Activated gamma-delta T cell (primary cell): ENCODE measurements around the gene FANCC.

Source experiments
- DNase-seq: peaks from one replicate; lab custom pipeline; 2025; lab: John Stamatoyannopoulos, UW

Gene FANCC

DNA sequence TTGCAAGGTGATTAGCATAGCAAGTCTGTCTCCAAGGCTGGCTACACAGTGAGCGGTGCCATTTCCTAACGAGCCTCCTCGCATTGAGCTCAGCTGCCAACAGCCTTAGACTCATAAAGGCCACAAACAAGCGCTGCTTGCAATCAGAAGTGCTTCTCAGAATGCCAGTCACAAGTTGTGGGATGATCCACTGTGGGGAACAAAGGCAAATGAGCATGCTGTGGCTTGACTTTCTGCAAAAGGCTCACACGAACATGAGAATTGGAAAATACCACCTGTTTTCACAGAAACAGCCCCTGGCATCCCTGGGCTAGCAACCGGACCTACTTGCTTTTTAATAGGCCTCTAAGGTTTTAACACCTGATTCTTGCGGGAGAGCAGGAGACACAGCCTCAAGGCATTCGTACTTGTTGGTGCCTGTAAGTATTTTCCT, 215.5 kb downstream of the FANCC start:
- DNase-seq, result no peak

DNA sequence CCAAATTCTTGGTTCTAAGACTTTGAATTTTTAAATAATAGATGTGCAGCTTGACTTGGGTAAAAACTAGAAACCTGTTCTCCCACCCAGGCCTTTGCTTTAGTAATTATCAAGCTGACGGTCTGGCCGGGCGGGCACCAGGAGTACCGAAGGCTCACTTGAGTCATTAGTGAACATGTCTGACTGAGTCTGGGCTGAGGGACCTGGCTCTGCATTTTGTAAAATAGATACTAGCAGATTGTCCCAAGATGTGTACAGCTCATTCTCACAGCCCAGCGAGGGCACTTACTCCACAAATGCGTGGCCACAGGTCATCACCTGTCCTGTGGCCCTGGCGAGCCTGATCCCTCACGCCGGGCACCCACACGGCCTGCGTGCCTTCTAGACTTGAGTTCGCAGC, 216.2 kb downstream of the FANCC start:
- no peak for DNase-seq

DNA sequence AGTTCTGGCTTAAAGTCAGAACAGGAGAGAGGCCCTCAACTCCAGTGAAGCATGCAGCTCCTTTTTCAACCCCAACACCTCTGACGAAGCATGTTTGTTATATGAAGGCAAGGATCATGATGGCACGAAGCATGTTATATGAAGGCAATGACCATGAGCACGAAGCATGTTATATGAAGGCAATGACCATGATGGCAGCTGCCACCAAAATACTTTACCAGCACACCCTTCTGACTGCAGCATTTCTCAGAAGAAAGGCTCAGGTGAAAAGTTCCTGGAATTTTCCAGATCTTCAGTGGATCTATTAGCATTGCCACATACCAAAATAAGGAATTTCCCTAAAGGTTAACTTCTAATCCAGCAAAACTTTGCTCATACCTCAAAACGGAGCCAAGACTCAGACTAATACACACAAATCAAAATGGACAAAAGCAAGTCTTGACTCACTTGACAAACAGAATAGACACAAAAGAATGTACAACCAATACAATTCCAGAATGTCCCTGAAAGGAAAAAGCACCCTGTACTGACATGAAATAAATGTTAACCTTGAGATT, 217.4 kb downstream of the FANCC start:
- DNase-seq, result no peak

DNA sequence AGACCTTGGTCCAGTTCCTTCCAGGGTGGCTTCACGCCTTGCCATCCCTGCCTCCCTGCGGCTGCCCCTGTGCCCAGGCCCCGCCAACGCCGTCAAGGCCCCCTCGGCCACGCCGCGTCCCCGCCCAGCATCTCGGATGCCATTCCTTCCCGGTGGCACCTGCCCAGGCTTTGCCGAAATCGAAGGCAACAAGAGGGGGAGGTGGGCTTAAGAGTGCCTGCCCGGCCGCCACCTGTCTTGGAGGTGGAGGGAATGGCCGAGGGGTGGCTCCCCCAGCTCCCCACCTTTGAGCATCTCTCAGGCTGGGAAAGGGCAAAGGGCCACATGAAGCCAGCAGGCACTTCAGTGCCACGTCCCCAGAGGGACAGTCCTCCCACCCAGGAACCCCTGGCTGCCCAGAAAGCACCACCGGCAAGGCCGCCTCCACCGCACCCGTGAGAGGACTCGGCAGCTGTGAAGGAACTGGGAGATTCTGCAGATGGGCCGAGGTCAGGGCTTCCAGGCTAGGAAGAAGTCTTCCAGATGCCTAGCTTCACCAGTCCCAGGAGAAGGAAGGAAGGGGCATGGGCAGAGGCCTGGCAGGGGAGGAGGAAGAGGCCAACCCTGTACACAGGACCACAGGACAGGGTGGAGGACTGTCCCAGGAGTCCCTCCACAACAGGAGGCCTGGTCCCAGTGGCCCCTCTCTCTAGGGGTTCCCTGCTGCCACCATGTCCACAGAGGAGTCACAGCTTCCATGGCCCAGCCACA, 218.0 kb downstream of the FANCC start:
- DNase-seq, result no peak

DNA sequence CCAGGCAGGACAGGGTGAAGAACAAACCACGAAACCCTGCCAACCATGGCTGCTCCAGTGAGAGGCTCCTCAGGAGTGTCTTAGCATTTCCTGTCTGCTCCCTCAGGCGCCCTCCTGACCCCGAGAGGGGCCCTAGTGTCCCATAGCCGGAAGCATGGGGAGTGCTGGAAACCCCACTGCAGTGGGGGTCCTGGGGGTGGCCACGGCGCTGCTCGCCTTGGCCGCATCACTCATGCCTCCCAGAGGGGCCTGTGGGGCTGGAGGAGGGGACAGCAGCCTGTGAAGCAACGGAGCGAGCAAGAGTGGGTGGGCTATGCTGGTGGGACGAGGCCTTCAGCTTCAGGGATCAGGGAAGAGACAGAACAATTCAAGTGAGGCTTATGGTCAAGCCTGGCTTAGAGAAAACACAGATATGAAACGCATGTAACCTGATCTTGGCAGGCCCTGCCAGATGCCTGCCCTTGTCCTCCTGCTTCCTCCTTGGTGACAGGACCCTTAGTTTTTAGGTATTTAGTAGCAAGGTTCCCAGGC, 219.1 kb downstream of the FANCC start:
- no peak for DNase-seq

DNA sequence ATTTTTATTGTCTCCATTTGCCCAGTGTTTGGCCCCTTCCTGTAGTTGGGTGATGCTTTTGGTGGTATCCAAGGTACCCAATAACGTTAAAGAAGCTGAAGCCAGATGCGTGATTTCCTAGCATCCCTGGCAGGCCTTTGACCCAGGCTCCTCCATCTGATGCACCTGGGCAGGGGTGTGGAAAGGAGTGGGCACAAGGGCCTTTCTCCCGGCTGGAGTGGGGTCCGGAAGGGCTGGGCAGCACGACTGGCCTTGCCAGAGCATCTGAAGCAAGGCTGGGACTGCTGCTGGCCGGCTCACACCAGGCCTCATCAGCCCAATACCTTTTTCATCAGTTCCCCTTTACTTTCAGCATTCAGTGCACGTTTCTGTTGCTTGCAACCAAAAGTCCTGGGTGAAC, 220.2 kb downstream of the FANCC start:
- DNase-seq, result no peak

DNA sequence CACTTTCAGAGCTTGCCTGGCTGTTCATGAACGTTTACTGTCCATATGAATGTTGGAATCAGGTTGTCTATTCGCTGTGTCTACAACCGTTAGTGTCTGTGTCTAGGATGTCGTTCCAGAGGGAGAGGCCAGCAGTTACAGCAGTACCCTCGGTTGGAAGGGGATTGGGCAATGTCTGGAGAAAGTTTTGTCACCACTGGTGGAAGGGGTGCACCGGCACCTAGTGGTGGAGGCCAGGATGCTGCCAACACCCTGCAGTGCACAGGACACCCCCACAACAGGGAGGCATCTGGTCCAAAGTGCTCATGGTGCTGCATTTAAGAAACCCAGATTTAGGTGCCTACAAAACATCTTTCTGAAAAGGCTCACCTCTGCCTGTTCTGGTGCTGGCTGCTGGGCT, 220.7 kb downstream of the FANCC start:
- DNase-seq, result no peak

DNA sequence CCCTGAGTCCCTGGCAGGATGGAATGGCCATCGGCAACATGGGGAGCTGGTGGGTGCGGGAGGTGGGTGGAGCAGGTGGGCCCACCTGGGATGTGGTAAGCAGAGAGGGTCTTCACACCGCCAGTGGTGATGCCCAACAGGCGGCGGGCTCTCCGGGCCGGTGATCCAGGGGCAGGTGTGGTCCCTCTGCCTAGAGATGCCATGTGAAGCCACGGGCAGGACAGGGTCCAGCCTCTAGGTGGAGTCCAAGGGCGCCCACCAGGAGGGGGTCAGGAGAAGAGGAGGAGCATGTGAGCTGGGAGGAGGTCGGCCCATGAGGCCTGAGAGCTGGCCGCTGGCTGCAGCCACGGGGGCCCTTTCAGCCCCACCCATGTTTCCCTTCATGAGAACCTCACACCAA, 221.1 kb downstream of the FANCC start:
- DNase-seq, result no peak

DNA sequence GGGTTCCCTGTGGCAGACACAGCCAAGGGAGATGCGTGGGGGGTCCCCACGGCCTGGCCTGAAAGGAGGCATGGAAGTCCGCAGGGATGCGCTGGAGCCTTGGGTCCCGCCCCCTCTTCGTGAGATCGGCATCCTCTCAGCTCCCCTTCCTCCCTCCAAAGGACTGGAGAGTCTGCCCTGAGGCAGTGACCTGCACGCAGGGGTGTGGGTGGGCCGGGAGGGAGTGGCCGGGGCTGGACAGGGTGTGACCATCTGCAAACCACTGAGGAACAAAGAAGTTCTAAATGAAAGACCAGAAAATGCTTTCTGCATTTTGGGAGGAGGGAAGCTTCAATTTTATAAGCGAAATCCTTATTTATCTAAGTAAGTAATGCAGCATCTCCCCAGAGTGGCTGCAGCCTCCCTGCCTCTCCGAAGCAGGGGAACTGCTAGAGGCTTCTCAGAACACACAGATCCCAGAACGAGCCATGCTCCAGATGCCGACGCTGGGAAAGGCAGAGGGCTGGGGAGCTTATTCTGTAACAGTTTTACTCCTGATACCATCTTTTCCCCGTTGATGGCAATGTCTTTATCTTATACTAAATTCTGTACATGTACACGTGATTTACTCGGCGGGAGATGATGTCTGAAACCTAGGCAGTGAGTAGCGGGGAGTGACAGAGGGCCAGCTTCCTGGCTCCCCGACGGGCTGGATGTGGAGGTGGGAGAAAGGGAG, 221.7 kb downstream of the FANCC start:
- no peak for DNase-seq

DNA sequence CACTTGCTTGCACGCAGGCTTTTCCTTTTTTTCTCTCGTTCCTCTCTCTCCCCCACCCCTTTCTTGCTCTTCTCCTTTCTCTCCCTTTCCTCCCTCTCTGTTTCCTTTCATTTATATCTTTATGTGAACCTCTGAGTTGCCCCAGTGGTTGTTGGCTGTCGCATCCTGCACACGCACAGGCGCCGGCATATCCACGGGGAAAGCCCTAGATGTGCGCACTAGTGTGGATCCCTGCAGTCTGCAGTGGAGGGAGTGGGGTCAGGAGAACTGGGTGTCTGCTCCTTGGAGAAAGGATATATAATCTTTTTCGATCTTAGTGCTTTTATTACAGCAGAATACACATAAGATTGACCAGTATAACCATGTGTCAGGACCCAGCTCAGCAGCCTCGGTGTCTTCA, 223.5 kb downstream of the FANCC start:
- no peak for DNase-seq

DNA sequence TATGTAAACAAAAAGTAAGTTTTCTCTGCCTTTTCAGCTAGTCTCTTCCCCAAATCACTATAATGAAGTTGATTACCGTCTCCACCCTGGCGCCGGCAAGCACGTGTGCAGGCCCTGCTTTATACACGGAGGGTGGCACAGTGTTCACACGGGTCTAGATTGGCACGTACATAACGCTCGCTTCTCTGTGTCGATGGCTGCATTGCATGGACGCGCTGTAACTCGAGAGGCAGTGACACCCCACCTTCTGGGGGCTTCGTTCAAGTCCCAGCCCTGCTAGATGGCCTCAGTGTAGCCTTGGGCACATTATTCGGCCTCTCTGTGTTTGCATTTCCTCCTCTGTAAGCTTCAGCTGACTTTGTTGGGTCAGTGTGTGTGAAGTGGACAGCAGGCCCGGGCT, 223.9 kb downstream of the FANCC start:
- no peak for DNase-seq

DNA sequence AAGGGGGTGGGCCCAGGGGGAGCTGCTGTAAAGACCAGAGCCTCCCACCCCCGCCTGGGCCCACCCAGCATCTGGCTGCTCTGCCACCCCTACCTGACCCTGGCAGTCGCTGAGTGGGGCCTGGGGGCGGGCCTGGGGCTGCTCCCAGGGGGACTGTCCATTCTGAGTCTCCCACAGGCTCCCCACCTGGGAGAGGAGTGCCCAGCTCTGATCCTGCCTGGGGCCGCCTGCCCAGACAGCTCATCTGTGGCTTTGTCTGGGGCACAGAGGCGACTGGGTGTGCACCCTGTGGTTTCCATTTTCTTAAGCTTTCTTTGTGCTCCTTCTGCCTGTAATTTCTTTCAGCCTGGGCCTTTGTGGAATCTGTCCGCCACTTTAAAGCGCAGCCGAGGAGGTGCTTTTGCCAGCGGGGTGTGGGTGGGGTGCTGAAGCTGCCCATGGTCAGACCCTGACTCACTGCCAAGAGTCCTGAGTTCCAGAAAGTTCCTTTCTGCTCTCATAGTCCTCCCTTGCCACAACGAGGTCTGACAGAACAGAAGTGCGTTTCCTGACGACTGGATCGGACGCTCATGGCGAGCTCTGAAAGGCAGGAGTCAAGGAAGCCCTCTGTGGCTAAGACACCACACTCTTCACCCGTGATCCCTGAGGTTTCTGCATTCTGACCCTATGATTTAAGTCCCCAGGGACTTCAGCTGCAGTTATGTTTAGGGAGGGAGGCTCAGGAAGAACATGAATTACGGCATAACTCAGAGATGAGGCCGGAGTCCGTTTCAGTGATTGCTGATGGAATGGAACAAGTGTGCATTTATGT, 225.0 kb downstream of the FANCC start:
- no peak for DNase-seq

DNA sequence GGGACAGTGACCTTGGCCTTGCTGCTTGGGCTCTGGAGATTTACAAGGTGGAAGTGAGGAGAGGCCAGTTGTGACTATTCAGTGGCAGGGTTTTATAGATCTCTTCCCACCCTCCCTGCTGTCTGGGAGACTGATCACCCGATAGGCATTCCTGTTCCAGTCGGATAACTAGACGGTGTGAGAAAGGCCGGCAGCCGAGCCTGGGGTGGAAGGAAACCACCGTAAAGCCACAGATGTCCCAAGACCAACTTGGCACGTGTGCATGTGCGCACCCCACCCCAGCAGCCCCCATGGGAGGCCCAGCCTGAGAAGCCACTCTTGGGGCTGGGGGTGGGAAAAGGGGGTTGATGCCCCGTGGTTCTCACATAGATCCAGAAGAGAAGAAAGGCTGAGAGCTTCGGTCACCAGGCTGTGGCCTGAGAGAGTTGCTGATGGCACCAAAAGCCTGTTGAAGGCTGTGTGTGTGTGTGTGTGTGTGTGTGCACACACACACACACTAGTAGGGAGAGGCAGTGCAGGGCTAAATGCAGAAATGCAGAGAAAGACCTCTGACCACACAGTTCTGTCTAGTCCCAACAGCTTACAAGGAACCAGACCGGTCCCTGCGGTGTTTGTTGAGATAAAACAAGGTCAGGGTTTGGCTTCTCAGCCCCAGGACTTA, 225.8 kb downstream of the FANCC start:
- no peak for DNase-seq

DNA sequence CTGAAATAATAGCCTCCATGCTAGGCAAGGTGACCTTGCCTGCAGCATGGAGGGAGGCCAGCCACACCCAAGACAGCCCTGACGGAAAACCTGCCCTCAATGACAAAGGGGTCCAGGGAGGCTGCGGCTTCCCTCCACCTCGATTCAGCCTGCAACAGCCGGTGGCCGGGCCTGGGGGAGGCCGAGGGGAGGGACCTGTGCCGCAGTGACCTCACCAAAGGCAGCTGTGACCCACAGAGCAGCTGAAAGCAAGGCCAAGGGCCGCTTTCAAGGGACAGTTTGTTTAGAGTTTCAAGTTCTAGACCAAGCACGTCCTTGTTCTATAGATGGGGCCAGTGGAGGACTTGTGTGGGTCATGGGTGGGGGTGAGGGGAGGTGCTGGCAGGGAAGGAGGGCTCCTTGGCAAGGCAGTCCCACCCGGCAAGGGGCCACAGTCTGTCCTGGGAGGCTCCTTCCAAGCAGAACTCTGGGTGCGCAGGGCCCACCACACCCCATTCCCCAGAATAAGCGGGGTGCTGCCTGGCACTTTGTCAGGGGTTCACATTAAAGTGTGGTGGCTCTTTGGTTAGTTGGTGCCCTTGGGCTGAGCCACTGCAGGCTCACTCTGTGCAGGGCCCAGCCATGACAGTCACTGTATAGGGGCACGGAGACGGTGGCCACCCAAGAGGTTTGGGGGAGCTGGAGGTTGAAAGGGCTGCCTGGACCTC, 226.5 kb downstream of the FANCC start:
- no peak for DNase-seq

DNA sequence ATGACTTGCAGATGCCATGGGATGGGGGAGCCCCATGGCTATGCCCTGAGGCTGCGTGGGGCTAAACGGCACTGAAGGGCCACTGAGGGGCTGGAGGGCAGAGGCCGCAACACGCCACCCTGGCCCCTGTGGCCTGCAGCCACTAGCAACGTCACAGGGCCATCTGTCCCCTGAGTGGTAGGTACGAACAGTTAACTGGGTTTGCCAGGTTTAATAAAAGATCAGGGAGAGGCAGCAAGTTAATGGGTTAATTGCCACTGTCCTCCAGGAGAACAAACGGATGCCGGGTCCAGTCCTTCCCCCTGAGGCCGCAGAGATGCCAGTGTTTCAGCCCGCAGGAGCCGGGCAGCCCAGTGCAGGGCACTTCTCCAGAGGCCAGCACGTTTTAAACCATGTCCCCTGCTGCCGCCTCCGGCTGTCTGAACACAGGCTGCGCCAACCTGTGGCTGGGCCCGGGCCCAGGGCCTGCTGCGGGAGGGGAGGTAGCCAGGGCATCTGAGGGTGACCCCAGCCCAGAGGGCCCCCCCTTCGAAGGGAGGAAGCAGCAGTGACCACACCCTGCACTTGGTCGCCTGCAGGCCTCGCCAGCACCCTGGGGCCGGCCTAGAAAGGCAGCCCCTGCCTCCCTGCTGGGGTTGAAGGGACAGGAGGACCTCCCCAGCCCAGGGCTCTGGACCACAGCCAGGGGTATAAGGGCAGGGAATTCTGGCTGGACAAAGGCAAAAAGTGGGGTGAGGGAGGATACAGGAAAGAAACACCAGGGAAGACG, 227.3 kb downstream of the FANCC start:
- DNase-seq, result no peak

DNA sequence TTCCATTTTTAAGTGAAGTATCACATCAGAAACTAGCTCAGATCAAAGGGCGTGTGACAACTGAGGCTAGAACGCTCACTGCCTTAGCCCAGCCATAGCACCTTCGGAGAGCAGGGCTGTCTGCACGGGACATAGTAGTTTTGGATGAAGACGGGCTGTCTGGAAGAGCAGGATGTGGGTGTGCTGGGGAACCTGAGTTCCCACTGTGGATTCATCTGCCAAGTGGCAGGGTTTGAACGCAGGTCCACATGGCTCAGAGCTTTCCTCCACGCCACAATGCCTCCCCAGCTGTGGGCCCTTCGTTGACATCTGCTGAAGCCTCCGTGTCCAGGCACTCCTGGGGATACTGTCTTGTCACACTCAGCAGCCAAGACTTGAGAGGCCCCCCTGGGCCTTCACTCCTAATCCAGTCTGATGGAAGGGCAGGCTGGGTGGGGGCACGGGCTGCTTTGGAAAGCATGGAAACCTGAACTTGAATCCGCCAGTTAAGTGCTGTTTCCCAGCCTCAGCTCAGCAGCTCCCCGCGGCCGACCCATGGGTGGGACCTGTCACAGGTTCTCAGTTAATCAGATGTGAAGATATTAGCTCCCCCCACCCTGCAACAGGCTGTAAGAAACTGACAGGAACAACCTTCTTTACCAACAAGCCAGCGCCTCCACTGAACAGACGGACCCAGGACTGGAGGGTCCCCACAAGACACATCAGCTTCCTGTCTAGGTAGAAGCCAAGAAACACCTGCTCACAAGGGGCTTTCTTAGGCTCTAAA, 228.1 kb downstream of the FANCC start:
- no peak for DNase-seq

DNA sequence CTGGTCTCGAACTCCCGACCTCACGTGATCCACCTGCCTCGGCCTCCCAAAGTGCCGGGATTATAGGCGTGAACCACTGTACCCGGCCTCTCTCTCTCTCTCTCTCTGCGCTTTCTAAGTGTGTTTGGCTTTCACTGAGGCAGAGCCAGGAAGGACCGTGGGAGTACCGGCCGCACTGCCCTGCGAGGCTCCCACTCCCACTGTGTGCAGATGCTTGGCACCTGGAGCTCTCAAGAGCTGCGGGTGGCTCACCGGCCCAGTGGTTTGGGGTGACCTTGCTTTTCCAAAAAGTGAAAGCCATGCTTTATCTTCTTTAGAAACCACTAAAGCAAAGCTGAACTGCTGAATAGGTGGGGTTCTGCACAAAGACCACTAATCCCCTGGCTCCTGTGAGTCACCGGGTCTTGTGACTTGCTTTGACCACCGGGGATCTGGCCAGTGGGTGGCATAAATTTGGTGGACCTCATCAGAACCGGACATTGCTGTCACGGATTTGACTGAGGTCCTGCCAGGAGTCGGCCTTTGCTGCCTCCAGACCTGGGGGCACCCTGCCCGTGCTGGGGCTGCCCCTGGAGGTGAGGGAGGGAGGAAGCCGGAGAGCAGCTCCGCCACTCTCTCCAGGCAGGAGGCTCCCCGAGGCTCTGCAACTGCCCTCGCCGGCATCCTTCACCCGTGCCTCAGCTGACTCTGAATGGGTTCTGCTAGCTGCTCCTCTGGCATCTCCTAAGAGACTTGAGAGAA, 228.9 kb downstream of the FANCC start:
- DNase-seq, result no peak

DNA sequence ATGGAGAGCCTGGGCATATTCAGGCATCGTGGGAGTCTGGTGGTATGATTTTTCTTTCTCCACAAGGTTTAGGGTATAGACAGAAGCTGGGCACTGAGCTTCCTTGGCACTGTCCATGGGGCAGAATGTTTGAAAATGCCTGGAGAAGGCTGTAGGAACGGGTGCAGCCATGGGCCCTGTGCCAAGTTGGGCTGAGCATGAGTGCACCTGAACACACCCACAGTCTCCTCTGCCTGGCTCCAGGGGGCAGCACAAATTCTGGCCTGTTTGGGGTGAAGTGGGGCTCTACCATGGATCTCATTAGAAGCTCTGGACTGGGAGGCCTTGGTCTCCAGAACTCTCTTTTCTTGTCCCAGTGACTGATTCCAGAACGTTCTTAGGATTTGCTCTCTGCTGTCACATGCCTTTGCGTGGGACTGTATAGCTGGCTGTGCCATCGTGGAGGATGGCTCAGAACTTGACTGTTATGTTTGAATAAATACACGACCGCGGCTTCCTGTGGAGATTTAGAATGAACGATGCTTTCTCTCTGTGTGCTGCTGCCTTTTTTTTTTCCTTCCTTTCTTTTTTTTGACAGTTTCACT, 229.8 kb downstream of the FANCC start:
- DNase-seq, result no peak
